HK-2 (cell line): ENCODE measurements around the gene CPLX1.
"Not testable (repeated sequence)": the region's sequence is repeated elsewhere in the genome, so short reads cannot be mapped to it uniquely, and the experiment has no call there.

Experiments used
- DNase-seq: peaks from one replicate; pipeline ENCODE4 v3.0.0-alpha.2; 2018; ENCODE audit not compliant: unreplicated experiment

Gene CPLX1

GRCh38 chr4:757111-757510, 68.8 kb downstream of the CPLX1 start:
- DNase-seq, result no peak

GRCh38 chr4:754221-755120, 71.5 kb downstream of the CPLX1 start:
- DNase-seq, result no peak

GRCh38 chr4:753186-753585, 72.7 kb downstream of the CPLX1 start:
- DNase-seq, result not testable (repeated sequence)

GRCh38 chr4:752196-752861, 73.6 kb downstream of the CPLX1 start:
- DNase-seq, result no peak

DNA sequence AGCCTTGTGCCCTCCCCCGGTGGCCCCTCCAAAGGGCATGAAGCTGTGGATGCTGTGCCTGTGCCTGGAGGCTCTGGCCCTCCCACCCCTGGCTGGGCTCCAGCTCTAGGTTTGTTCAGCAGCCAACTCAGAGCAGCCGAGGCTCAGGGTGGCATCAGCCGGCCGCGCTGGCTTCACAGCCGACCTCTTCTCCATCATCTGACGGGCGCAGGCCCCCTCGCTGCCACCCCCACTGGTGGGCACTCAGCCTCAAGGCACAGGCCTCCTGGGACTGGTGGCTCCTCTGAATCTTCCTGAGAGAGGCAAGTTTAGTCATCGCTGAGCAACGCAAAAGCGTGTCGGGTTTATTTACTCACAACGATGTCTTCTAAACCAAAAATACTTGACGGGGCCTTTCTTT, 74.3 kb downstream of the CPLX1 start:
- no peak for DNase-seq

GRCh38 chr4:749698-750666, 75.9 kb downstream of the CPLX1 start:
- DNase-seq, result no peak

- DNase-seq, result no peak
These were observed 77.5 kb downstream of the CPLX1 start for GRCh38 chr4:748461-748860.

GRCh38 chr4:747546-748170, 78.3 kb downstream of the CPLX1 start:
- DNase-seq, result no peak

GRCh38 chr4:744212-744841, 81.6 kb downstream of the CPLX1 start:
- DNase-seq, result no peak

- no peak for DNase-seq
These were observed 82.3 kb downstream of the CPLX1 start for GRCh38 chr4:743463-744211.

GRCh38 chr4:742742-743311, 83.1 kb downstream of the CPLX1 start:
- DNase-seq, result peak; percentile 77

DNA sequence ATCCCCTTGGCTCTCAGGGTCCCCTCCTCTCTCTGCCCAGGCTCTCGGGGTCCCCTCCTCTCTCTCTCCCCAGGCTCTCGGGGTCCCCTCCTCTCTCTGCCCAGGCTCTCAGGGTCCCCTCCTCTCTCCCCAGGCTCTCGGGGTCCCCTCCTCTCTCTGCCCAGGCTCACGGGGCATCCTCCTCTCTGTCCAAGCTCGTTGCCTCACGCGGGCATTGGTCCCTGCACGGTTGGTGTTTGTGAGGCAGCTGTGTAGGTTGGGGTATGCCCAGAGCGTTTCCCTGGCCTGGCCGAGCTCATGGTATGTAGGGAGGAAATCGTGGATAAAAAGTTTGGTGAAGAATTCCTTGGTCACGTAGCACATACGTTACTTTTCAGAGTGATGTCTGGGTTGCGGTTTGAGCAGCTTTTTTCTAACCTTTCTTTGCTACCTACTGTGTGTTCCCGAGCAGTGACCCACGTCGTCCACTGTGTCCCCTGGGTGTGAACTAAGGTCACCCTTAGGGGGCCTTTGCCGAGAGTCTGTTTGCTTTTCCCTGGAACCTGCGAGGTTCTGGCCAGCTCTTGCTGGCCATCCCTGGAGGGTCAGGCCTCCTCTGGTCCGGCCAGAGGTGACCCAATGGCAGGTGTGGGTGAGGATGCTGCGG, 83.7 kb downstream of the CPLX1 start:
- no peak for DNase-seq

DNA sequence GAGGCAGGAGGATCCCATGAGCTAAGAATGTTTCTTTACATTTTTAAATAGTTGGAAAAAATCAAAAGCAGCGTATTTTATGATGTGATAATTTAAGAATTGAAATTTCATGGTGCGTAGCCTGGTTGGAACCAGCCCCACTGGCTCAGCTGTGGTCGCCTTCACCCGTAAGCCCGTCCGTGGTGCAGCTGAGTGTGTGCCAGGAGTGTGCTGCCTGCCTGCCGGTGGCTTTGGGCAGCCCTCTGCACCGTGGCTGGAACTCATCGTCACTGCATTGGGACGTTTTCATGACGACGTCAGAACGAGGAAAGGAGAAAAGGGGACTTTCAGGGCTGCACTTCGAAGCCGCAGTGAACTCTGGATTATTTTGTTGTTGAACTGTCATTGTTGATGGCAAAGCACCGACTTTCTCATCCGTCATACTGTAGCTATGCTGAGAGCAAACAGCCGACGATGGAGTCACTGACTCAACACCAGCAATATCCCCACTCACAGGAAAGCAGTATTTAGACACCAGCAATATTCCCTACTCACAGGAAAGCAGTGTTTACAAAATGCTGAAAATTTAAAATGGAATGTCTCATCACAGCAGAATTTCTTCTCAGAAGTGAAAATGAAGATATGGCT, 85.2 kb downstream of the CPLX1 start:
- no peak for DNase-seq

GRCh38 chr4:740011-740410, 85.9 kb downstream of the CPLX1 start:
- DNase-seq, result no peak

DNA sequence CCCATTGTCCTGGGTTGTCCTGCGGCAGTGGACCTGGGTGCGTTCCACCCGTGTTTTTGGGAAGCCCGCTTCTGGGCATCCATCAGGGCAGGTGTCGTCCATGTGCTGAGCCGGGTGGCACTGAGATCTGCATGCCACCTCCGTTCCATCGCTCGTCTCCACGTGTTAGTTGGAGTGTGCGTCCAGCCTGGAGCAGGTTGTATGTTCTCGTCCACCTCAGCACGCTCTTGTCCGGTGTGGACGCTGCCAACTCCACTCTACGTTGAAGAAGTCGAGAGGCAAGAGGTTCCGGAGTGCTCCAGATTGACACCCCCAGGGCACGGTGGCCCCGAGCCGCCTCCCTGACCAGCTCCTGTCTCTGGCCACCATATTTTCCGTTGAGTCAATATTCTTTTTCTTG, 86.4 kb downstream of the CPLX1 start:
- no peak for DNase-seq

- DNase-seq, result no peak
These were observed 87.1 kb downstream of the CPLX1 start for GRCh38 chr4:738781-739280.

DNA sequence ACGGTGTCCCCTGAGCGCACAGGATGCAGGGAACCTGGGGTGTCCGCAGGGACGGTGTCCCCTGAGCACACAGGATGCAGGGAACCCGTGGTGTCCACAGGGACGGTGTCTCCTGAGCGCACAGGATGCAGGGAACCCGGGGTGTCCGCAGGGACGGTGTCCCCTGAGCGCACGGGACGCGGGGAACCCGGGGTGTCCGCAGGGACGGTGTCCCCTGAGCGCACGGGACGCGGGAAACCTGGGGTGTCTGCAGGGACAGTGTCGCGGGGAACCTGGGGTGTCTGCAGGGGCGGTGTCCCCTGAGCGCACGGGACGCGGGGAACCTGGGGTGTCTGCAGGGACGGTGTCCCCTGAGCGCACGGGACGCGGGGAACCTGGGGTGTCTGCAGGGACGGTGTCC, 89.4 kb downstream of the CPLX1 start:
- DNase-seq, result not testable (repeated sequence)

- no peak for DNase-seq
These were observed 90.3 kb downstream of the CPLX1 start for GRCh38 chr4:735583-735982.
